ENCODE measurements around the gene RAB3IP. TPM values are rescaled to one million over a fixed set of nuclear protein-coding genes. Genes with fewer than 3 reads are reported as not detected.
A peak's percentile ranks its signal among the peaks of the same experiment; 100 is the strongest.

Gene RAB3IP
- total RNA-seq, 4 donors from 2014 or later: 5.7 to 38.2 (median 12.7) TPM

GRCh38 chr12:69698769-69699540 lies 39.7 kb upstream of the RAB3IP start, which contains the start of gene BEST3:
BEST3 (minus strand) TSS chr12:69699303; CDS start chr12:69697798, 1,505 bp downstream.
- Histone ChIP-seq H3K27me3 (no peaks in the 10 kb centered on the region), H3K4me1 (no peaks in the 10 kb centered on the region), H3K4me3 (no peak within 1 kb of the TSS), H3K9me3 (no peaks in the 10 kb centered on the region), H3K27ac (no peak within 1 kb of the TSS), H3K36me3 (no peaks in the 10 kb centered on the region)
- TF ChIP-seq POLR2AphosphoS5 (IDR thresholded peaks at IDR 0.05) (no peak), CTCF (IDR thresholded peaks at IDR 0.05) (no peak), POLR2A (IDR thresholded peaks at IDR 0.05) (no peak), EP300 (IDR thresholded peaks at IDR 0.05) (no peak)
- ATAC-seq: no peak
- WGBS, 2 donors (ENCODE audit: low coverage in 1 of 2): 82 to 86% methylated on average over 9 to 12 of the region's 12 CpGs

- Histone ChIP-seq H3K9me3 (no peaks in the 10 kb centered on the region), H3K27me3 (no peaks in the 10 kb centered on the region), H3K36me3 (no peaks in the 10 kb centered on the region), H3K27ac (no peak overlapping the region), H3K4me3 (no peak overlapping the region), H3K4me1 (no peaks in the 10 kb centered on the region)
- no peak for ATAC-seq
- WGBS, 2 donors (ENCODE audit: low coverage in 1 of 2): 63 to 81% methylated on average over 3 of the region's 3 CpGs
- TF ChIP-seq EP300 (IDR thresholded peaks at IDR 0.05) (no peak), CTCF (IDR thresholded peaks at IDR 0.05) (no peak), POLR2A (IDR thresholded peaks at IDR 0.05) (no peak), POLR2AphosphoS5 (IDR thresholded peaks at IDR 0.05) (no peak)
These were observed 36.8 kb upstream of the RAB3IP start for GRCh38 chr12:69701826-69702225.

- TF ChIP-seq POLR2AphosphoS5 (IDR thresholded peaks at IDR 0.05): no peak
- no peak for TF ChIP-seq EP300 (IDR thresholded peaks at IDR 0.05)
- TF ChIP-seq POLR2A (IDR thresholded peaks at IDR 0.05): no peak
- Histone ChIP-seq H3K27ac (no peak overlapping the region), H3K4me1 (no peaks in the 10 kb centered on the region), H3K9me3 (no peaks in the 10 kb centered on the region), H3K4me3 (no peak overlapping the region), H3K27me3 (no peaks in the 10 kb centered on the region), H3K36me3 (no peaks in the 10 kb centered on the region)
- 20 to 45% methylated on average over 1 of the region's 1 CpG for WGBS, 2 donors (ENCODE audit: low coverage in 1 of 2)
- no peak for ATAC-seq
These were observed 35.5 kb upstream of the RAB3IP start for GRCh38 chr12:69703146-69703642.

GRCh38 chr12:69704357-69704756 lies 34.3 kb upstream of the RAB3IP start:
- Histone ChIP-seq H3K27ac (no peak overlapping the region), H3K4me3 (no peak overlapping the region), H3K36me3 (no peaks in the 10 kb centered on the region), H3K27me3 (no peaks in the 10 kb centered on the region), H3K9me3 (no peaks in the 10 kb centered on the region), H3K4me1 (no peaks in the 10 kb centered on the region)
- ATAC-seq: no peak
- TF ChIP-seq CTCF (IDR thresholded peaks at IDR 0.05) (no peak), POLR2A (IDR thresholded peaks at IDR 0.05) (no peak), EP300 (IDR thresholded peaks at IDR 0.05) (no peak), POLR2AphosphoS5 (IDR thresholded peaks at IDR 0.05) (no peak)
- WGBS, 2 donors (ENCODE audit: low coverage in 1 of 2): 0% methylated on average over 1 of the region's 1 CpG

- Histone ChIP-seq H3K36me3 (no peaks in the 10 kb centered on the region), H3K27me3 (no peaks in the 10 kb centered on the region), H3K4me3 (no peak overlapping the region), H3K27ac (no peak overlapping the region), H3K9me3 (no peaks in the 10 kb centered on the region), H3K4me1 (no peaks in the 10 kb centered on the region)
- TF ChIP-seq EP300 (IDR thresholded peaks at IDR 0.05) (no peak), POLR2A (IDR thresholded peaks at IDR 0.05) (no peak), POLR2AphosphoS5 (IDR thresholded peaks at IDR 0.05) (no peak), CTCF (IDR thresholded peaks at IDR 0.05) (peak in 1 of 4 experiments; percentile 4)
- no peak for ATAC-seq
- WGBS, 2 donors (ENCODE audit: low coverage in 1 of 2): 84 to 92% methylated on average over 3 of the region's 3 CpGs
These were observed 30.0 kb upstream of the RAB3IP start for GRCh38 chr12:69708649-69709048.
